Tibial nerve (tissue), 4 donors: Measurements from ENCODE around the gene CADPS.

ENCODE experiments used
- EP300 ChIP-seq, 2 donors: sonication (generic); formaldehyde crosslinking; IDR thresholded peaks; one replicate each; pipeline ENCODE4 v1.6.1; 2017; ENCODE audit warnings: antibody characterized with exemption in 2 of 2, mild to moderate bottlenecking in 1 of 2
- POLR2A ChIP-seq, 2 donors: fragments of 450-650 bp; IDR thresholded peaks; one replicate each; pipeline ENCODE4 v1.6.1; 2017; ENCODE audit warnings: antibody characterized with exemption in 2 of 2, mild to moderate bottlenecking in 2 of 2, moderate library complexity in 2 of 2
- TF ChIP-seq, protein P1 (sequence below), 5 experiments: fragments of 200-600 bp in 3 of 5; fragments of 450-650 bp in 2 of 5; sonication (generic) in 3 of 5; IDR thresholded peaks; one replicate each; pipeline ENCODE4 v1.5.1; 2016 to 2019; ENCODE audit warnings: antibody characterized with exemption in 5 of 5, mild to moderate bottlenecking in 3 of 5, moderate library complexity in 2 of 5

DNA sequence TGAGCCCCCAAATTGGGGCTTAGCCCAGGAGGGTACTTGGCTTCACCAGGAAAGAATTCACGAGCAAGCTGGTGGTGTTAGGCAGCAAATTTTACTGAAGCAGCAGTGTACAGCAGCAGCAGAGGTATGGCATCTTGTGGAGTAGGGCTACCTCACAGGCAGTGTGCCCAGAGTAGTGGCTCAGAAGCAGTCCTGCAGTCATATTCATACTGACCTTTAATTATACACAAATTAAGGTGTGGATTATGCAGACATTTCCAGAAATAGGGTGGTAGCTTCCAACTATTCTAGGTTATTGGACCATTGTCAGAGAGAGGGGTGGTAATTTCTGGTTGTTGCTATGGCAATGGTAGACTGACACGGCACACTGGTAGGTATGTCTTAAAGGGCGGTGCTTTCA lies 20.7 kb upstream of the CADPS start:
- TF ChIP-seq, protein P1, sequence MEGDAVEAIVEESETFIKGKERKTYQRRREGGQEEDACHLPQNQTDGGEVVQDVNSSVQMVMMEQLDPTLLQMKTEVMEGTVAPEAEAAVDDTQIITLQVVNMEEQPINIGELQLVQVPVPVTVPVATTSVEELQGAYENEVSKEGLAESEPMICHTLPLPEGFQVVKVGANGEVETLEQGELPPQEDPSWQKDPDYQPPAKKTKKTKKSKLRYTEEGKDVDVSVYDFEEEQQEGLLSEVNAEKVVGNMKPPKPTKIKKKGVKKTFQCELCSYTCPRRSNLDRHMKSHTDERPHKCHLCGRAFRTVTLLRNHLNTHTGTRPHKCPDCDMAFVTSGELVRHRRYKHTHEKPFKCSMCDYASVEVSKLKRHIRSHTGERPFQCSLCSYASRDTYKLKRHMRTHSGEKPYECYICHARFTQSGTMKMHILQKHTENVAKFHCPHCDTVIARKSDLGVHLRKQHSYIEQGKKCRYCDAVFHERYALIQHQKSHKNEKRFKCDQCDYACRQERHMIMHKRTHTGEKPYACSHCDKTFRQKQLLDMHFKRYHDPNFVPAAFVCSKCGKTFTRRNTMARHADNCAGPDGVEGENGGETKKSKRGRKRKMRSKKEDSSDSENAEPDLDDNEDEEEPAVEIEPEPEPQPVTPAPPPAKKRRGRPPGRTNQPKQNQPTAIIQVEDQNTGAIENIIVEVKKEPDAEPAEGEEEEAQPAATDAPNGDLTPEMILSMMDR (IDR thresholded peaks at IDR 0.05) = no peak
- TF ChIP-seq POLR2A (IDR thresholded peaks at IDR 0.05) (no peak), EP300 (IDR thresholded peaks at IDR 0.05) (no peak)
